Choroid plexus epithelial cell (primary cell): Measurements from ENCODE around the gene CTNNA2.

Source experiments
- DNase-seq: peaks from one replicate; pipeline ENCODE4 v3.0.0-alpha.2; 2010; ENCODE audit warnings: low read depth
- H3K4me3 ChIP-seq: 2 replicates; pipeline ENCODE4 v1.5.1; 2011; ENCODE audit warnings: low read depth, mild to moderate bottlenecking, control low read depth, low read length, moderate library complexity
- TF ChIP-seq, protein P1 (sequence below): conservative IDR thresholded peaks from 2 replicates; pipeline ENCODE4 v1.5.1; 2011; ENCODE audit warnings: low read depth, mild to moderate bottlenecking, control low read depth, inconsistent platforms, low read length, moderate library complexity

CTNNA2 gene

DNA sequence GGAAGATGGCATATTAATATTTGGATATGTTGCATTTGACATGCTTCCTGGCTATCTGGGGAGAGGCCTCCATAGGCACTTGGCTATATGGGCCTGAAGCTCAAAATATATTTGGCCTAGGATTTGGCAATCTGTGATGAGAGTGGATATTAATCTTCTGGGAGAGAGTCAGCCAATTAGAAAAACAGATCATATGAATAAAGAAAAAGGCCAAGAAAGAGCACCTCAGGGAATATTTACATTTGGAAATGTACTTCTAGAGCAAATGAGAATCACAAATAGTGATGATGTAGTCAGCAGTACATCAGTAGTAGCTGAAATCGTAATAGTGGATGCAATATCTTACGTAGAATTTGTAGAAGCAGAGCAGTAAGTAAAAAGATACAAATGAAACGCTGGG lies 277.0 kb downstream of the CTNNA2 start:
- TF ChIP-seq, protein P1, sequence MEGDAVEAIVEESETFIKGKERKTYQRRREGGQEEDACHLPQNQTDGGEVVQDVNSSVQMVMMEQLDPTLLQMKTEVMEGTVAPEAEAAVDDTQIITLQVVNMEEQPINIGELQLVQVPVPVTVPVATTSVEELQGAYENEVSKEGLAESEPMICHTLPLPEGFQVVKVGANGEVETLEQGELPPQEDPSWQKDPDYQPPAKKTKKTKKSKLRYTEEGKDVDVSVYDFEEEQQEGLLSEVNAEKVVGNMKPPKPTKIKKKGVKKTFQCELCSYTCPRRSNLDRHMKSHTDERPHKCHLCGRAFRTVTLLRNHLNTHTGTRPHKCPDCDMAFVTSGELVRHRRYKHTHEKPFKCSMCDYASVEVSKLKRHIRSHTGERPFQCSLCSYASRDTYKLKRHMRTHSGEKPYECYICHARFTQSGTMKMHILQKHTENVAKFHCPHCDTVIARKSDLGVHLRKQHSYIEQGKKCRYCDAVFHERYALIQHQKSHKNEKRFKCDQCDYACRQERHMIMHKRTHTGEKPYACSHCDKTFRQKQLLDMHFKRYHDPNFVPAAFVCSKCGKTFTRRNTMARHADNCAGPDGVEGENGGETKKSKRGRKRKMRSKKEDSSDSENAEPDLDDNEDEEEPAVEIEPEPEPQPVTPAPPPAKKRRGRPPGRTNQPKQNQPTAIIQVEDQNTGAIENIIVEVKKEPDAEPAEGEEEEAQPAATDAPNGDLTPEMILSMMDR: no peak
- no peak overlapping the region for H3K4me3 ChIP-seq
- DNase-seq: no peak

DNA sequence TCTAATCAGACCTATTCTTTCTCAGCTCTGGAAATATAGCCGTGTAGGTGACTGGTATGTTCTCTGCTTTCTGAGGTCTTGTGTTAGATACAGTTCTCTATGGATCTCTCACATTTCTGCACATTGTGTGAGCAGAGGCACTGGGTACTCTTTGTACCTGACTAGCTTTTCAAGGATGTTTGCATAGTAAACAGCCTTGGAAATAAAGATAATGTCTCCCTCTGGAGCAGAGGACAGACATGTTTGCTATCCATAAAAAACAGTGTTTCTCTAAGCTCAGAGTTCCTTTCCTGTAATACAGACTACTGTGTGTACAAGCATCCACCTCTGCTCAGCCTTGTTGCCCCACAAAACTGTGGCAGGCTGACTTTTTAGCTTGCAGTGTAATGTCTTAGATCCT lies 279.2 kb downstream of the CTNNA2 start:
- no peak for DNase-seq
- TF ChIP-seq, protein P1: no peak
- no peak overlapping the region for H3K4me3 ChIP-seq

DNA sequence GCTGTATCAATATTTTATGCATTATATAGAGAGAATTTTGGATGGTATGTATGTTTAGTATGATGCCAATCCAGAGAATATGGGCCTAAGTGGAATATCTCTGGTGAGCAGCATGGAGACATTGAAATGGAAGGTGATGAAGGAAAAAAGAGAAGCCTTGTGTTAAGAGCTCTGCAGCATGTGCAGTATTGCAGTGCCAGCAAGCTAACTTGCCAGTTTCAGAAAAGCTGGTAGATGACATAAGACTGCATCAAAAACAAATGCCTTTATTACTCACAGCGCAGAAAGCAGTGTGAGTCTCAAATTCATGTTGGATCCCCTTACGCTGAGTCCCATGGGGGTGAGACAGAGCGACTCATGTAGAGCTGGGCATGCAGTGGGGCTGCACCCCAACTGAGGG lies 280.2 kb downstream of the CTNNA2 start:
- H3K4me3 ChIP-seq: no peak overlapping the region
- DNase-seq: no peak
- TF ChIP-seq, protein P1: no peak

DNA sequence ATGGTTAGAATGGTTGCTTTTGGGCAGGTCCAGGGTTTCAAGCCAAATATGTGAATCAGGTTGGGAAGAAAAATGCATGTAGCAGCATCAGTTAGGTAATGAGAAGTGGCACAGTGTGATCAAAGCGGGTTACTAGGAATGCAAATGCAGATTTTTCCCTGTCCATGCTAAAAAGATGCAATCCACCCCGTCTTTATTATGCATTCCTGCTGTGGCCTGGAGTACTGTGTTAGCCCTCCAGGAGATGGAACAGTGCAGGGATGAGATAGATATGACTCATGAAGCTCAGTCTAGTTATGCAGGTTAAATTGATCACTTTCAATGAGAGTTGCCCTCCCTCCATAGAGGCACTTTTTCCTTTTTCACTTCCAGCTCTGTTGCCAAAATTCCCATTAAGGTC lies 283.8 kb downstream of the CTNNA2 start:
- DNase-seq: no peak
- TF ChIP-seq, protein P1: no peak
- no peak overlapping the region for H3K4me3 ChIP-seq

DNA sequence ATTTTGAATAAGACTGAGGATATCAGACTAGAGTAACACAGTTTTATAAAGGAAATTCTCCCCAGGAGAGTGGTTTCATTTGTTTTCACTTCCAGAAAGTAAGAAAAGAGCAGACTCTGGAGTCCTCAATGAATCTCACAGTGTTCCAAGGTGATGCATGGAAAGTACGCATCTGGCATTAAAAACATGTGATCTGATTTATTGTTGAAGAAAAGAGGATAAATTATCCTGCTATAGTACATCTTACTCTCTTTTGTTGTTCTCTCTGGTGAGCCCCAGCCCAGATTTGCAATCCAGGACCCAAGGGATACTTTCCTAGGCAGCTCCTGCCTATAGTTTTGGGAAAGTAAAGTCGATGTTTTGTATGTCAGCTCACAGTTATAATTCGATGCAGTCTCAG lies 285.9 kb downstream of the CTNNA2 start:
- DNase-seq: no peak
- H3K4me3 ChIP-seq: no peak overlapping the region
- TF ChIP-seq, protein P1: no peak

DNA sequence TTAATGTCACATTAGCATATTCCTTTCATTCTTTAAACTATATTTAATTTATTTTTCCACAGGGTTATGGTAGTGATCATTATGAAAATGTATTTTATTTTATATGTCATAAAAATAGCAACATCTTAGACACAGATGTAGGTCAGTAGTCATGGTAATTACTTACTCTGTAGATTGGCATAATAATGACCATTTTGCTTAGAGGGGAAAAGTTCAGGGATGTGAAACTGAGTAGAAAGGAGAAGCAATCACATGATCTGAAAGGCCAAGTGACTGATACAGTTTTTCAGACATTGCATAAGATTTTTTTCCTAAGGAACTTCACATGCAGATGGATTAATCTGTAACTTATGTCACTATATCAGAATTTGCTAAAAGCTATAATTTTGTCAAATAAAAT lies 286.9 kb downstream of the CTNNA2 start:
- TF ChIP-seq, protein P1: no peak
- H3K4me3 ChIP-seq: no peak overlapping the region
- DNase-seq: no peak

DNA sequence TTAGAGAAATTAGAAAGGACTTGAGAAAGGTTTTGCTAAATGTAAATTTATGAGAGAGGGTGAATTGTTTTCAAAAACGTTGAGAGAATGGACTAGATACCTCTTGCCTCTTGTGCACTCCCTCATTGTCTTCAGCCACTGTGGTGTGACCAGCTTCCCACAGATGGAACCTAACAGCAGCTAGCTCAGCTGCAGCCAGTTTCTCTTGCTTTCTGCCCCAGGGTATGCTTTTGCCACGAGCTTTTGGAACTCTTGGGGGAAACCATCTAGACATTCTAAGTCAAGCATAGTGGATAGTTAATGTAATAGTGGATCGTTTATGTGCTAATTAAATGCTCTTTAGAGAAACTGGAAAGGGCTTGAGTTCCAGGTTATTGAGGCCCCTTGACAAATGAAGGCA lies 288.2 kb downstream of the CTNNA2 start:
- TF ChIP-seq, protein P1: no peak
- no peak for DNase-seq
- H3K4me3 ChIP-seq: no peak overlapping the region
